Stomach (tissue), 9 donors: ENCODE data around the gene ARSD. TPM values are rescaled to one million over a fixed set of nuclear protein-coding genes. Genes with fewer than 3 reads are reported as not detected.

Experiments used
- DNase-seq, 2 donors: peaks; one replicate each; pipeline versions ENCODE4 v3.0.0 to v3.0.0-alpha.2; 2013 to 2019
- H3K27ac ChIP-seq, 5 donors: fragments of 200-600 bp in 4 of 5; sonication (generic) in 4 of 5; one replicate each; pipeline ENCODE4 v1.5.1; 2013 to 2019; ENCODE audit warnings: mild to moderate bottlenecking in 1 of 5, moderate library complexity in 1 of 5
- H3K27me3 ChIP-seq, 3 donors: fragments of 200-600 bp; sonication (generic); one replicate each; pipeline ENCODE4 v1.5.1; 2017 to 2019; ENCODE audit warnings: mixed run types in 1 of 3
- H3K36me3 ChIP-seq, 4 donors: fragments of 200-600 bp; sonication (generic); 1 replicate in 3 of 4; 2 replicates in 1 of 4; pipeline ENCODE4 v1.5.1; 2016 to 2019
- H3K4me1 ChIP-seq, 4 donors: fragments of 200-600 bp; sonication (generic); one replicate each; pipeline ENCODE4 v1.5.1; 2016 to 2019
- H3K4me3 ChIP-seq, 4 donors: fragments of 200-600 bp; sonication (generic) in 3 of 4; one replicate each; pipeline ENCODE4 v1.5.1; 2016 to 2019; ENCODE audit warnings: mild to moderate bottlenecking in 1 of 4
- H3K9me3 ChIP-seq, 4 donors: fragments of 200-600 bp; sonication (generic); one replicate each; pipeline ENCODE4 v1.5.1; 2016 to 2019
- EP300 ChIP-seq: sonication (generic); formaldehyde crosslinking; IDR thresholded peaks from one replicate; pipeline ENCODE4 v1.6.1; 2017; ENCODE audit warnings: antibody characterized with exemption
- POLR2A ChIP-seq, 4 donors: fragments of 450-650 bp; IDR thresholded peaks; one replicate each; pipeline ENCODE4 v1.6.1; 2016; ENCODE audit warnings: antibody characterized with exemption in 4 of 4, control low read depth in 2 of 4, mild to moderate bottlenecking in 1 of 4, moderate library complexity in 1 of 4
- POLR2AphosphoS5 ChIP-seq, 3 donors: sonication (generic); formaldehyde crosslinking; IDR thresholded peaks; one replicate each; pipeline ENCODE4 v1.6.1; 2016; ENCODE audit warnings: antibody characterized with exemption in 3 of 3
- WGBS, 5 donors: extraction: QIAGEN DNeasy Blood & Tissue Kit in 3 of 5; methylation state at CpG; one replicate each; pipeline versions ENCODE4 v1.1.5 to v1.1.7; 2013 to 2018; 5-methylcytosine and 5-hydroxymethylcytosine counted together
- intact Hi-C: fragments of 100-400 bp; cut with DNase I; formaldehyde crosslinking; loops from one replicate; pipeline ENCODE4 v1.15.1; 2023; ENCODE audit warnings: low total_unique reads
- polyA plus RNA-seq, 3 donors: library from polyadenylated mRNA; stranded (reverse); fragments of 200-250 nt; gene quantifications; one replicate each; pipeline ENCODE4 v1.2.3, GENCODE V29; 2013
- total RNA-seq, 5 donors: library from RNA; depleted of rRNA; stranded (reverse); fragments of >200 nt; gene quantifications; one replicate each; pipeline versions ENCODE4 v1.1.0 to v1.2.3, GENCODE V29; 2014 to 2016
- TF ChIP-seq, protein P1 (sequence below), 7 experiments: fragments of 450-650 bp in 4 of 7; fragments of 200-600 bp in 3 of 7; sonication (generic) in 3 of 7; IDR thresholded peaks; one replicate each; pipeline ENCODE4 v1.5.1; 2016 to 2019; ENCODE audit warnings: antibody characterized with exemption in 7 of 7, control low read depth in 2 of 7, mild to moderate bottlenecking in 1 of 7
- donor health status: healthy with polysubstance abuse.
- donor health status: Bipolar disorder and iron deficiency.
- donor health status: healthy.

The ARSD gene
- total and polyA plus RNA-seq, 8 donors = 13.4 to 69.3 (median 28.8) TPM

GRCh38 chrX:2917767-2918166 is 11.4 kb downstream of the ARSD start:
- H3K4me1 ChIP-seq = no peaks in the 10 kb centered on the region
- no peak for DNase-seq
- intact Hi-C loops = no loop called here
- no peaks in the 10 kb centered on the region for H3K9me3 ChIP-seq
- 94 to 98% (median 95%) methylated on average over 10 to 23 of the region's 23 CpGs for WGBS, 5 donors
- TF ChIP-seq POLR2AphosphoS5 (IDR thresholded peaks at IDR 0.05) = no peak
- TF ChIP-seq POLR2A (IDR thresholded peaks at IDR 0.05) = no peak
- TF ChIP-seq, protein P1, sequence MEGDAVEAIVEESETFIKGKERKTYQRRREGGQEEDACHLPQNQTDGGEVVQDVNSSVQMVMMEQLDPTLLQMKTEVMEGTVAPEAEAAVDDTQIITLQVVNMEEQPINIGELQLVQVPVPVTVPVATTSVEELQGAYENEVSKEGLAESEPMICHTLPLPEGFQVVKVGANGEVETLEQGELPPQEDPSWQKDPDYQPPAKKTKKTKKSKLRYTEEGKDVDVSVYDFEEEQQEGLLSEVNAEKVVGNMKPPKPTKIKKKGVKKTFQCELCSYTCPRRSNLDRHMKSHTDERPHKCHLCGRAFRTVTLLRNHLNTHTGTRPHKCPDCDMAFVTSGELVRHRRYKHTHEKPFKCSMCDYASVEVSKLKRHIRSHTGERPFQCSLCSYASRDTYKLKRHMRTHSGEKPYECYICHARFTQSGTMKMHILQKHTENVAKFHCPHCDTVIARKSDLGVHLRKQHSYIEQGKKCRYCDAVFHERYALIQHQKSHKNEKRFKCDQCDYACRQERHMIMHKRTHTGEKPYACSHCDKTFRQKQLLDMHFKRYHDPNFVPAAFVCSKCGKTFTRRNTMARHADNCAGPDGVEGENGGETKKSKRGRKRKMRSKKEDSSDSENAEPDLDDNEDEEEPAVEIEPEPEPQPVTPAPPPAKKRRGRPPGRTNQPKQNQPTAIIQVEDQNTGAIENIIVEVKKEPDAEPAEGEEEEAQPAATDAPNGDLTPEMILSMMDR (IDR thresholded peaks at IDR 0.05) = no peak
- TF ChIP-seq EP300 = no peak
- H3K27me3 ChIP-seq = no peaks in the 10 kb centered on the region
- H3K27ac ChIP-seq = no peak overlapping the region
- H3K4me3 ChIP-seq = no peak overlapping the region
- H3K36me3 ChIP-seq = peaks cover 0 to 92% (median 74%) of the 10 kb centered on the region in 4 donors

GRCh38 chrX:2913118-2913517 is 16.0 kb downstream of the ARSD start:
- no peaks in the 10 kb centered on the region for H3K27me3 ChIP-seq
- DNase-seq = no peak
- intact Hi-C loops = no loop called here
- H3K27ac ChIP-seq = no peak overlapping the region
- 31 to 52% (median 44%) methylated on average over 3 of the region's 3 CpGs for WGBS, 5 donors
- no peaks in the 10 kb centered on the region for H3K9me3 ChIP-seq
- no peaks in the 10 kb centered on the region for H3K4me1 ChIP-seq
- H3K4me3 ChIP-seq = no peak overlapping the region
- TF ChIP-seq, protein P1 (IDR thresholded peaks at IDR 0.05) = no peak
- no peak for TF ChIP-seq EP300
- TF ChIP-seq POLR2AphosphoS5 (IDR thresholded peaks at IDR 0.05) = no peak
- TF ChIP-seq POLR2A (IDR thresholded peaks at IDR 0.05) = no peak
- H3K36me3 ChIP-seq = peaks cover 0 to 76% (median 47%) of the 10 kb centered on the region in 4 donors

DNA sequence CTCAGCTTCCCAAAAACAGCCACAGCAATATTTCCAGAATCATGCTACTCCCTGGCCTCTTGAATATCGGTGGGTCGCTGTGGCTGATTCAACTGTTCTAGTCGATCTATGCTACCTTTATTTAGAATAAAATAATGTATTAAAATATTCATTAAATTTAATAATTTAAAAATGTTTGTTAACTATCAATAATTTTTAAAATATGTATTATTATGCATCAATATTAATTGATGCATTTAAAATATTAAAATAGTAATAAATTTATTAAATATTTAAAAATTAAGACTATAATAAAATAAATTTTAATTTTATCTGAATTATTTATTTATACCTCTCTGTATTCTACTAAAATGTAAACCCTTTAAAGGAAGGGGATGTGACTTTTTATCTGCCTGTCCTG is 19.0 kb downstream of the ARSD start:
- Histone ChIP-seq H3K9me3 (no peaks in the 10 kb centered on the region), H3K4me3 (no peak overlapping the region), H3K27me3 (no peaks in the 10 kb centered on the region), H3K4me1 (no peaks in the 10 kb centered on the region), H3K27ac (no peak overlapping the region), H3K36me3 (peaks cover 0 to 72% (median 42%) of the 10 kb centered on the region in 4 donors)
- intact Hi-C loops = no loop called here
- WGBS, 5 donors = 92 to 98% (median 95%) methylated on average over 3 of the region's 3 CpGs
- no peak for DNase-seq
- TF ChIP-seq EP300 (no peak), POLR2AphosphoS5 (IDR thresholded peaks at IDR 0.05) (no peak), POLR2A (IDR thresholded peaks at IDR 0.05) (no peak)
- TF ChIP-seq, protein P1 (IDR thresholded peaks at IDR 0.05) = no peak

GRCh38 chrX:2908125-2908685 is 20.9 kb downstream of the ARSD start:
- 69 to 97% (median 91%) methylated on average over 2 of the region's 2 CpGs for WGBS, 5 donors
- no peak for DNase-seq
- Histone ChIP-seq H3K9me3 (peaks cover 0 to 9% (median 4%) of the 10 kb centered on the region in 4 donors), H3K4me3 (no peak overlapping the region), H3K27me3 (no peaks in the 10 kb centered on the region), H3K4me1 (no peaks in the 10 kb centered on the region), H3K27ac (no peak overlapping the region), H3K36me3 (peaks cover 0 to 53% (median 29%) of the 10 kb centered on the region in 4 donors)
- TF ChIP-seq, protein P1 (IDR thresholded peaks at IDR 0.05) = no peak
- intact Hi-C loops = no loop called here
